Vagina (tissue), 2 donors: Measurements from ENCODE around the gene SEMA4A.

ENCODE experiments used
- CTCF ChIP-seq, 3 experiments: fragments of 450-650 bp in 2 of 3; fragments of 200-600 bp in 1 of 3; sonication (generic) in 1 of 3; IDR thresholded peaks; one replicate each; pipeline ENCODE4 v1.5.1; 2017 to 2019; ENCODE audit warnings: antibody characterized with exemption in 3 of 3, mild to moderate bottlenecking in 2 of 3, moderate library complexity in 2 of 3
- POLR2A ChIP-seq, 2 donors: fragments of 450-650 bp; IDR thresholded peaks; one replicate each; pipeline ENCODE4 v1.6.1; 2017; ENCODE audit warnings: antibody characterized with exemption in 2 of 2, mild to moderate bottlenecking in 2 of 2, moderate library complexity in 2 of 2
- POLR2AphosphoS5 ChIP-seq, 2 donors: sonication (generic); formaldehyde crosslinking; IDR thresholded peaks; one replicate each; pipeline ENCODE4 v1.9.0; 2017; ENCODE audit warnings: antibody characterized with exemption in 2 of 2, mild to moderate bottlenecking in 2 of 2, low read depth in 1 of 2; ENCODE audit not compliant: insufficient read depth in 1 of 2

GRCh38 chr1:156123356-156124196 lies 29.8 kb upstream of the SEMA4A start:
- TF ChIP-seq CTCF (IDR thresholded peaks at IDR 0.05) = peak in 1 of 3 experiments; percentile 22
- TF ChIP-seq POLR2A (IDR thresholded peaks at IDR 0.05) = peak in 1 of 2 donors; percentile 64
- peak; percentile 86 to 93 for TF ChIP-seq POLR2AphosphoS5 (IDR thresholded peaks at IDR 0.05; ENCODE audit: insufficient read depth in 1 of 2, low read depth in 1 of 2)
